HepG2 (cell line): ENCODE results near the gene GPER1. TPM values are rescaled to one million over a fixed set of nuclear protein-coding genes. Genes with fewer than 3 reads are reported as not detected.
"Not testable (repeated sequence)": the region's sequence is repeated elsewhere in the genome, so short reads cannot be mapped to it uniquely, and the experiment has no call there.

Source experiments
- ATAC-seq: fragments of 200-7000 bp; cut with Tn5 transposase; 3 replicates; pipeline ENCODE4 v1.9.1; 2020; ENCODE audit warnings: mild to moderate bottlenecking, moderate library complexity
- BruUV-seq: library from RNA; stranded (reverse); fragments of 400-500 nt; replicated peaks from 2 replicates; lab custom pipeline; 2021; lab: Mats Ljungman, UMichigan
- CTCF ChIA-PET: fragments of 300-600 bp; formaldehyde crosslinking; extraction: SDS; loops from one replicate; lab custom pipeline; 2021; ENCODE audit warnings: low total read pairs, inconsistent platforms, low intra/inter-chr PET ratio; lab: Yijun Ruan, JAX
- POLR2A ChIA-PET: fragments of 350-600 bp; sonication (Branson Sonifier 250); formaldehyde crosslinking; loops from one replicate; lab custom pipeline; 2020; ENCODE audit warnings: antibody characterized with exemption, inconsistent platforms; lab: Yijun Ruan, JAX
- DNase-seq: peaks from one replicate; pipeline ENCODE4 v3.0.0-alpha.2; 2015; ENCODE audit warnings: low spot score
- FAIRE-seq: peaks from 3 replicates; lab custom pipeline; 2011; peaks lifted over from hg19 to GRCh38; lab: Jason Lieb, UNC
- H2AFZ ChIP-seq: one replicate; pipeline ENCODE4 v1.6.1; 2011; ENCODE audit warnings: low read length, inconsistent platforms
- H3K27ac ChIP-seq: fragments of 300-600 bp; 3 replicates; pipeline ENCODE4 v1.8.0; 2011; ENCODE audit warnings: mixed run types, mild to moderate bottlenecking, mixed read lengths, low read length, inconsistent platforms; ENCODE audit not compliant: insufficient read depth; ENCODE audit errors: extremely low read length
- H3K27me3 ChIP-seq, 2 experiments: fragments of 200-600 bp in 1 of 2; 2 replicates in 1 of 2; 3 replicates in 1 of 2; pipeline versions ENCODE4 v1.6.0 to v1.8.0; 2011; ENCODE audit warnings: low read length in 2 of 2, mild to moderate bottlenecking in 2 of 2, moderate library complexity in 2 of 2, inconsistent platforms in 1 of 2; ENCODE audit not compliant: insufficient read depth in 2 of 2, control insufficient read depth in 1 of 2
- H3K36me3 ChIP-seq, 2 experiments: fragments of 200-600 bp in 1 of 2; replicated peaks in 1 of 2; 2 replicates in 1 of 2; 3 replicates in 1 of 2; pipeline versions ENCODE4 v1.5.1 to v1.8.0; 2011; ENCODE audit warnings: low read length in 2 of 2, inconsistent platforms in 1 of 2; ENCODE audit not compliant: insufficient read depth in 2 of 2, control insufficient read depth in 1 of 2
- H3K4me1 ChIP-seq: 2 replicates; pipeline ENCODE4 v1.5.1; 2012; ENCODE audit warnings: low read length, inconsistent platforms; ENCODE audit not compliant: insufficient read depth
- H3K4me2 ChIP-seq: 2 replicates; pipeline ENCODE4 v1.6.0; 2011; ENCODE audit warnings: low read depth, low read length, inconsistent platforms
- H3K4me3 ChIP-seq, 3 experiments: fragments of 200-600 bp in 1 of 3; sonication (generic), shearing (Covaris generic) in 1 of 3; replicated peaks in 1 of 3; 2 replicates each; pipeline ENCODE4 v1.5.1; 2011 to 2016; ENCODE audit warnings: low read length in 3 of 3, inconsistent platforms in 2 of 3, low read depth in 2 of 3, mild to moderate bottlenecking in 2 of 3, control low read depth in 1 of 3, mixed read lengths in 1 of 3; ENCODE audit not compliant: insufficient read depth in 1 of 3
- H3K79me2 ChIP-seq: one replicate; pipeline ENCODE4 v1.6.1; 2011; ENCODE audit warnings: low read length, inconsistent platforms; ENCODE audit not compliant: insufficient read depth
- H3K9ac ChIP-seq: 2 replicates; pipeline ENCODE4 v1.6.0; 2011; ENCODE audit warnings: mild to moderate bottlenecking, low read depth, low read length, inconsistent platforms; ENCODE audit not compliant: insufficient read depth
- H3K9me3 ChIP-seq: 2 replicates; pipeline ENCODE4 v1.5.1; 2012; ENCODE audit warnings: mild to moderate bottlenecking, low read length
- H4K20me1 ChIP-seq: 2 replicates; pipeline ENCODE4 v1.6.0; 2011; ENCODE audit warnings: inconsistent platforms, mild to moderate bottlenecking, low read length, moderate library complexity; ENCODE audit not compliant: insufficient read depth
- EHMT2 ChIP-seq: fragments of 200-600 bp; sonication (generic); IDR thresholded peaks from 2 replicates; pipeline ENCODE4 v1.7.0; 2017; ENCODE audit warnings: antibody characterized with exemption, low read depth, low read length, borderline replicate concordance
- HOXA3 ChIP-seq: sonication (generic); formaldehyde crosslinking; IDR thresholded peaks from 2 replicates; pipeline ENCODE4 v1.5.0; 2020; ENCODE audit warnings: missing genetic modification reagents
- MED1 ChIP-seq: sonication (generic); formaldehyde crosslinking; IDR thresholded peaks from 2 replicates; pipeline ENCODE4 v1.4.0; 2020; ENCODE audit warnings: missing genetic modification reagents
- REST ChIP-seq, 2 experiments: IDR thresholded peaks; 2 replicates each; pipeline ENCODE4 v1.6.1; 2011 to 2012; ENCODE audit warnings: low read length in 2 of 2, borderline replicate concordance in 1 of 2, low read depth in 1 of 2, mild to moderate bottlenecking in 1 of 2, moderate library complexity in 1 of 2
- STAG1 ChIP-seq: sonication (generic); formaldehyde crosslinking; IDR thresholded peaks from 2 replicates; pipeline ENCODE4 v1.4.0; 2020; ENCODE audit warnings: missing genetic modification reagents
- TCF7L2 ChIP-seq: IDR thresholded peaks from 2 replicates; pipeline ENCODE4 v1.6.1; 2011; ENCODE audit warnings: mild to moderate bottlenecking, low read depth, low read length, moderate library complexity
- ZBTB38 ChIP-seq: sonication (generic); formaldehyde crosslinking; IDR thresholded peaks from 2 replicates; pipeline ENCODE4 v1.5.1; 2020; ENCODE audit warnings: mild to moderate bottlenecking, missing genetic modification reagents
- ZGPAT ChIP-seq: IDR thresholded peaks from 2 replicates; pipeline ENCODE4 v1.6.1; 2016; ENCODE audit warnings: mild to moderate bottlenecking
- ZNF367 ChIP-seq: sonication (generic); formaldehyde crosslinking; IDR thresholded peaks from 2 replicates; pipeline ENCODE4 v1.4.0; 2020; ENCODE audit warnings: missing genetic modification reagents, borderline replicate concordance
- WGBS: methylation state at CpG from one replicate; pipeline ENCODE4 v1.1.6; 2017; ENCODE audit warnings: low lambda C conversion rate; 5-methylcytosine and 5-hydroxymethylcytosine counted together
- in situ Hi-C: cut with HindIII; loops from 2 replicates; pipeline ENCODE4 v1.10.0; 2017; ENCODE audit warnings: low pct_unique_long_range_greater_than_20kb; ENCODE audit not compliant: extremely low pct_ligation_motif_present
- intact Hi-C: fragments of 100-400 bp; cut with micrococcal nuclease; formaldehyde crosslinking; loops from one replicate; pipeline ENCODE4 v1.10.0; 2022; ENCODE audit not compliant: unreplicated experiment
- polyA plus RNA-seq, 8 experiments: library from polyadenylated mRNA; depleted of rRNA in 3 of 8; stranded (reverse) in 7 of 8; unstranded in 1 of 8; fragments of >200 nt; fragmentation: Illumina TruSeq in 4 of 8; extraction: Trizol in 4 of 8; gene quantifications; 2 replicates each; pipeline versions ENCODE4 v1.2.1 to v1.2.3, GENCODE V29; 2011 to 2016; ENCODE audit warnings: low read depth in 4 of 8, missing spikeins in 1 of 8, mixed read lengths in 1 of 8; ENCODE audit not compliant: insufficient read depth in 1 of 8
- total RNA-seq, 5 experiments: library from RNA; depleted of rRNA; stranded (reverse); fragments of >200 nt; fragmentation: Illumina TruSeq; extraction: Trizol; gene quantifications; 2 replicates each; pipeline ENCODE4 v1.2.3, GENCODE V29; 2016; ENCODE audit warnings: low read depth in 1 of 5

Gene GPER1
- total and polyA plus RNA-seq, 2 of the 13 experiments (the other 11 are each of a cell fraction or from before 2014, with no cell fraction given) = 12.7 to 19.7 TPM

GRCh38 chr7:1074018-1074417, 13.9 kb upstream of the GPER1 start:
- H3K79me2 ChIP-seq, H4K20me1 ChIP-seq, H3K4me3 ChIP-seq, H3K4me2 ChIP-seq, ATAC-seq, H3K27ac ChIP-seq, POLR2A ChIA-PET, CTCF ChIA-PET, H3K9me3 ChIP-seq, H2AFZ ChIP-seq, DNase-seq, intact Hi-C loops, FAIRE-seq, in situ Hi-C loops, BruUV-seq, H3K9ac ChIP-seq, H3K27me3 ChIP-seq, H3K36me3 ChIP-seq: not testable (repeated sequence)
- WGBS = 98% methylated on average over 43 of the region's 43 CpGs
- H3K4me1 ChIP-seq = peaks cover 17% of the 10 kb centered on the region

- 92% methylated on average over 24 of the region's 30 CpGs for WGBS
- in situ Hi-C loops (no loop called here), intact Hi-C loops (no loop called here)
- Histone ChIP-seq H3K36me3 (no peaks in the 10 kb centered on the region), H3K9me3 (no peaks in the 10 kb centered on the region), H3K79me2 (no peaks in the 10 kb centered on the region), H3K27ac (no peak overlapping the region), H4K20me1 (no peaks in the 10 kb centered on the region), H3K9ac (no peak overlapping the region), H3K4me1 (peaks cover 24% of the 10 kb centered on the region), H3K27me3 (no peaks in the 10 kb centered on the region), H2AFZ (no peak overlapping the region), H3K4me3 (no peak overlapping the region), H3K4me2 (no peak overlapping the region)
- CTCF ChIA-PET = no interaction called here
- DNase-seq = no peak
- no peak for ATAC-seq
- POLR2A ChIA-PET = no interaction called here
- TF ChIP-seq ZBTB38 (CRISPR knock-in tag) (0 out of 2 replicates have a peak, but pooled peaks have one; percentile 33), HOXA3 (CRISPR knock-in tag) (no peak), TCF7L2 (no peak), MED1 (CRISPR knock-in tag) (no peak), EHMT2 (no peak), ZNF367 (CRISPR knock-in tag) (no peak), REST (IDR thresholded peaks at IDR 0.05; ENCODE audit: borderline replicate concordance in 1 of 2, low read depth in 1 of 2, low read length in 2 of 2) (no peak), ZGPAT (no peak), STAG1 (no peak)
- no TSS peak for BruUV-seq
- FAIRE-seq = no peak
Observed at GRCh38 chr7:1074593-1075431, 13.1 kb upstream of the GPER1 start.
